GM19452 (cell line): Measurements from ENCODE around the gene VDR.
A peak's percentile ranks its signal among the peaks of the same experiment; 100 is the strongest.

Experiments used
- ATAC-seq: cut with Tn5 transposase; IDR thresholded peaks from one replicate; pipeline ENCODE4 v1.9.1; 2021; ENCODE audit not compliant: unreplicated experiment

Gene VDR

GRCh38 chr12:47904713-47905709 is at the start of gene VDR:
TSS of gene VDR (minus strand) at chr12:47904994. CDS start at chr12:47879113, 25,881 bp downstream.
- peak; percentile 57 for ATAC-seq

- no peak for ATAC-seq
These were observed 49.3 kb upstream of the VDR start for GRCh38 chr12:47954058-47954457.

- no peak for ATAC-seq
These were observed 46.2 kb upstream of the VDR start for GRCh38 chr12:47950856-47951468.

GRCh38 chr12:47949441-47950341 is 44.9 kb upstream of the VDR start:
- no peak for ATAC-seq

GRCh38 chr12:47947341-47947740 is 42.5 kb upstream of the VDR start:
- no peak for ATAC-seq

GRCh38 chr12:47946413-47947323 is 41.9 kb upstream of the VDR start:
- ATAC-seq = no peak

GRCh38 chr12:47945341-47945728 is 40.5 kb upstream of the VDR start:
- no peak for ATAC-seq

GRCh38 chr12:47944685-47945340 is 40.0 kb upstream of the VDR start:
- no peak for ATAC-seq

GRCh38 chr12:47943623-47944340 is 39.0 kb upstream of the VDR start:
- ATAC-seq = no peak

- ATAC-seq = no peak
These were observed 37.9 kb upstream of the VDR start for GRCh38 chr12:47942614-47943225.

- no peak for ATAC-seq
These were observed 37.2 kb upstream of the VDR start for GRCh38 chr12:47941871-47942613.

GRCh38 chr12:47941475-47941780 is 36.6 kb upstream of the VDR start:
- no peak for ATAC-seq

GRCh38 chr12:47940773-47941474 is 36.1 kb upstream of the VDR start:
- ATAC-seq = no peak

- ATAC-seq = no peak
These were observed 34.3 kb upstream of the VDR start for GRCh38 chr12:47939009-47939601.

- no peak for ATAC-seq
These were observed 33.8 kb upstream of the VDR start for GRCh38 chr12:47938594-47938993.

- ATAC-seq = no peak
These were observed 33.3 kb upstream of the VDR start for GRCh38 chr12:47938093-47938492.

- ATAC-seq = no peak
These were observed 30.4 kb upstream of the VDR start for GRCh38 chr12:47935184-47935583.
